Measurements from ENCODE around the gene HAPLN1.

- TF ChIP-seq PML (IDR thresholded peaks at IDR 0.05; ENCODE audit: low read length) (no peak), NFYB (IDR thresholded peaks at IDR 0.05; ENCODE audit: insufficient read depth, low read depth, low read length) (no peak), USF2 (IDR thresholded peaks at IDR 0.05; ENCODE audit: borderline replicate concordance, low read depth, low read length) (no peak), ZNF274 (IDR thresholded peaks at IDR 0.05; ENCODE audit: insufficient read depth, insufficient read length) (no peak), BRCA1 (IDR thresholded peaks at IDR 0.05; ENCODE audit: low read depth, low read length) (no peak), BACH1 (IDR thresholded peaks at IDR 0.05; ENCODE audit: borderline replicate concordance) (no peak), RFX5 (IDR thresholded peaks at IDR 0.05; ENCODE audit: low read depth, low read length) (no peak), POLR2A (IDR thresholded peaks at IDR 0.05; ENCODE audit: low read depth, low read length) (no peak)
These were observed 5.8 kb downstream of the HAPLN1 start for GRCh38 chr5:83714810-83715209.

Data from GM12878 (cell line).